Cardiac fibroblast (primary cell): Measurements from ENCODE around the gene SAG.
A peak's percentile ranks its signal among the peaks of the same experiment; 100 is the strongest.

Source experiments
- DNase-seq, 2 donors: peaks; one replicate each; pipeline versions ENCODE4 v3.0.0 to v3.0.0-alpha.2; 2010; ENCODE audit warnings: low read depth in 2 of 2
- H3K4me3 ChIP-seq, 2 donors: replicated peaks in 1 of 2; 1 replicate in 1 of 2; 2 replicates in 1 of 2; pipeline ENCODE4 v1.5.1; 2011; ENCODE audit warnings: low read depth in 2 of 2, low read length in 2 of 2, mild to moderate bottlenecking in 2 of 2, moderate library complexity in 1 of 2
- CTCF ChIP-seq: IDR thresholded peaks from one replicate; pipeline ENCODE4 v1.5.1; 2011; ENCODE audit warnings: low read depth, mild to moderate bottlenecking, low read length, inconsistent platforms

Gene SAG

DNA sequence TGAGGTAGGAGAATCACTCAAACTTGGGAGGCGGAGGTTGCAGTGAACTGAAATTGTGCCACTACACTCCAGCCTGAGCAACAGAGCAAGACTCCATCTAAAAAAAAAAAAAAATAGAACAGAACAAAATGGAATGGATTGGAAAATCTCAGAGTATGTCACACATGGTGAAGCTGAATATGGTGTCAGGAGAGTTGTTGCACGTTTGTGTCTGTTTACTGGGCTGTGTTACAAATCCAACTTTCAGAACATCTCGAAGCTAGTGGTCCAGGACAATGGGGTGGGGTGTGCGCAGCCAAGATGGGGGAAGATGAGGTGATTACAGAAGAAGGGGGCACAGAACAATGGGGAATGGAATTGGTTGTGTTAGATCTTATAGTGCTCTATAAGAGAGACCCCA lies 17.6 kb downstream of the SAG start:
- DNase-seq = no peak
- no peak overlapping the region for H3K4me3 ChIP-seq
- no peak for TF ChIP-seq CTCF

DNA sequence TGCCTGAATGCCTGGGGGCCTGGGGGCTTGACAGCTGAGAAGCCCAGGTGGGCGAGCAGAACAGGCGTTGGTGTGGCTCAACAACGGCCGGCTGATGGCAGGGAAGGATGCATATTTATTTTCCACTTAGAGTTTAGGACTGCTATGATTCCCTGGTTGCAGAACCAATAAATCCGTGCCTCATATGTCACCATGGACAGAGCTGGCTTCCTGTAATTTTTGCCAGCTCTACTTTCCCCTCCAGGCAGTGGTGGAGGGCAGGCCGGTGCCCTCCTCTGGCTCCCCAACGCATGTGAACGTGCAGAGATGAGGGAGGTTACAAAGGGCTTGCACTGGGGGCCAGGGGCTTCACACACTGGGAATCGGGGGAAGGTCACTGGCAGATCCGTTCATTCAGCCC lies 18.2 kb downstream of the SAG start:
- no peak for TF ChIP-seq CTCF
- no peak for DNase-seq
- no peak overlapping the region for H3K4me3 ChIP-seq

GRCh38 chr2:233326500-233326899 lies 18.9 kb downstream of the SAG start:
- DNase-seq = no peak
- no peak for TF ChIP-seq CTCF
- H3K4me3 ChIP-seq = no peak overlapping the region

GRCh38 chr2:233328922-233329321 lies 21.3 kb downstream of the SAG start:
- TF ChIP-seq CTCF = no peak
- no peak overlapping the region for H3K4me3 ChIP-seq
- no peak for DNase-seq

DNA sequence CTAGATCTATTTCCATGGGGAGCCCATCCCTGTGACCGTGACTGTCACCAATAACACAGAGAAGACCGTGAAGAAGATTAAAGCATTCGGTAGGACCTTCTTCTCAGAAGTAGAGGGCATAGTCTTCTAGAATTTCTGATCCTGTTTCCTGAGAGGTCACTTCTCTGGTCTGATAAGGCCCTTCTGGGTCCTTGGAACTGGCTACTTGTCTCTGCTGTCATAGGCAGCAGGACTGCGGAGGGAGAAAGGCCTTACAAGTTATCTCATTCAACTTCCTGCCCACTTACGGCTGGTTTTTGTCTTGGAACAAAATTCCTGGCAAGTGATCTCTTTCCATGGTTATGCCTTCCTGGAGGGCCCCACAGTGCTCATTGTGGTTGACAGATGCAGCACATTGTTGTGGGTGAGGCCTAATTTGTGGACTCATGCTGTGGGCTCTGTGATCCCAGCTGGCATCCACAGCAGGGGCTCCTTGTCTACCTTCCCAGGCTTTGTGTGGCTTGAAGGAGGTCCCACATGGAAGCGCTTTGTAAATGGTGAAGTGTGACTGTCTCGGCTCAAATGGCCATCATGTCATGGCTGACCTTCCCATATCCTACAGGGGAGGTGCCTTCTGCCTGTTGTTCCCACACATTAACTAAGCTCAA lies 22.0 kb downstream of the SAG start:
- TF ChIP-seq CTCF = no peak
- peak; percentile 26 to 79 for DNase-seq

GRCh38 chr2:233331536-233331935 lies 23.9 kb downstream of the SAG start:
- TF ChIP-seq CTCF = no peak
- H3K4me3 ChIP-seq = no peak overlapping the region
- no peak for DNase-seq

More for the DNA sequence above, 22.0 kb downstream of the SAG start:
- no peak overlapping the region for H3K4me3 ChIP-seq

DNA sequence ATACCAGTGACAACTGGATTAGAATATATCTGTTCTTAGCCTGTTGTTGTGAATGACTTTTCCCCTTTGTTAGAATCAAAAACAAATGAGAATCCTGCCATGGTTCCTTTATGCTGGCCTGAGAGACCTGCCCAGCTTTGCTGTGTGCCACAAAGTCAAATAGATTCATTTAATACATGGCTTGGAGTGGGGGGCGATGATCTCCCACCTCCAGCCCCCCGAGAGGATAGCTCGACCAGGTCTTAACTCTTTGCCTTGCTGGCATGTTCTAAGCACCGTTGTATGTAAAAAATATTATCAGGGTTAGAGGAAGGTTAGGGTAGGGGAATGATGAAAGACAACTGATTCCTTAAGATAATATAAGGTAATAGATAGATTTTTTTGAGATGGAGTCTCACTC lies 24.5 kb downstream of the SAG start:
- DNase-seq = no peak
- no peak for TF ChIP-seq CTCF
- H3K4me3 ChIP-seq = no peak overlapping the region
